Osteoblast (primary cell): ENCODE data around the gene ACAA1. TPM values are rescaled to one million over a fixed set of nuclear protein-coding genes. Genes with fewer than 3 reads are reported as not detected.

Source experiments
- DNase-seq: peaks from one replicate; pipeline ENCODE4 v3.0.0; 2011; ENCODE audit warnings: low spot score, mixed read lengths; ENCODE audit not compliant: insufficient read length; ENCODE audit errors: missing footprints
- H2AFZ ChIP-seq: 2 replicates; pipeline ENCODE4 v1.6.0; 2011; ENCODE audit warnings: mild to moderate bottlenecking, low read length
- H3K27ac ChIP-seq: 2 replicates; pipeline ENCODE4 v1.5.1; 2011; ENCODE audit warnings: mild to moderate bottlenecking, low read depth, low read length, moderate library complexity
- H3K27me3 ChIP-seq: 2 replicates; pipeline ENCODE4 v1.6.0; 2012; ENCODE audit warnings: mild to moderate bottlenecking, control low read depth, inconsistent platforms, low read length, moderate library complexity; ENCODE audit not compliant: insufficient read depth
- H3K36me3 ChIP-seq: 2 replicates; pipeline ENCODE4 v1.5.1; 2011; ENCODE audit warnings: mild to moderate bottlenecking, low read length, control low read depth, moderate library complexity; ENCODE audit not compliant: insufficient read depth
- H3K4me1 ChIP-seq: 2 replicates; pipeline ENCODE4 v1.5.1; 2011; ENCODE audit warnings: mild to moderate bottlenecking, low read length, control low read depth, moderate library complexity; ENCODE audit not compliant: insufficient read depth
- H3K4me2 ChIP-seq: 2 replicates; pipeline ENCODE4 v1.6.0; 2011; ENCODE audit warnings: mild to moderate bottlenecking, low read length; ENCODE audit not compliant: insufficient read depth
- H3K4me3 ChIP-seq: fragments of 200-600 bp; sonication (generic); 3 replicates; pipeline ENCODE4 v1.5.1; 2012; ENCODE audit warnings: mild to moderate bottlenecking, low read length, inconsistent platforms; ENCODE audit not compliant: insufficient read depth
- H3K79me2 ChIP-seq: 2 replicates; pipeline ENCODE4 v1.6.0; 2012; ENCODE audit warnings: mild to moderate bottlenecking, low read length, control low read depth, inconsistent platforms; ENCODE audit not compliant: insufficient read depth
- H3K9me3 ChIP-seq: 2 replicates; pipeline ENCODE4 v1.5.1; 2011; ENCODE audit warnings: low read depth, low read length, control low read depth
- H4K20me1 ChIP-seq: 2 replicates; pipeline ENCODE4 v1.6.0; 2012; ENCODE audit warnings: mild to moderate bottlenecking, low read length, control low read depth; ENCODE audit not compliant: insufficient read depth
- total RNA-seq: library from RNA; depleted of rRNA; stranded (reverse); fragments of >200 nt; gene quantifications from 2 replicates; pipeline ENCODE4 v1.2.3, GENCODE V29; 2012
- TF ChIP-seq, protein P1 (sequence below): IDR thresholded peaks from 2 replicates; pipeline ENCODE4 v1.5.1; 2011; ENCODE audit warnings: mild to moderate bottlenecking, low read depth, low read length, moderate library complexity; ENCODE audit errors: extremely low read depth

Gene ACAA1
- total RNA-seq, 1 donor, result 17.4 TPM

DNA sequence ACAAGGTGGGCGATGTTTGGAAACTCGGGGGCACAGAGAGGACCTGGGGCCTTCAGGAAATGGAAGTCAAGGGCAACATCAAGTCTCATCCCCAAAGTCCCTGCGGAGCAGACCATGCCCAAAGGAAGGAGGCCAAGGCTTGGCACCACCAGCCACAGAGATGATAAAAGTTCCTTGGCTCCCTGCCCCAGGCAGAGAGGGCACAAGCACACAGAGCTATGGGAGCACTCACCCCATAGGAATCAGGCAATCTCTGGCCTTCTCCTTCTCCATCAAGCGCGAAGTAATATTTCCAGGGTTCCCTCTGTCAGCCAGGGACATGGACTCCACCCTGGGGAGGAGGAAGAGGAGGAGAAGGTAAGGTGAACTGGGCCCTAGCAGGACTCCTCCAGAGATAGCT, 7.9 kb downstream of the ACAA1 start:
- Histone ChIP-seq H3K4me3 (no peak overlapping the region), H3K36me3 (peaks cover 84% of the 10 kb centered on the region), H3K27ac (no peak overlapping the region), H3K27me3 (no peaks in the 10 kb centered on the region), H3K9me3 (no peaks in the 10 kb centered on the region), H3K4me2 (no peak overlapping the region), H3K4me1 (no peaks in the 10 kb centered on the region), H2AFZ (no peak overlapping the region), H3K79me2 (peaks cover 5% of the 10 kb centered on the region), H4K20me1 (peaks cover 21% of the 10 kb centered on the region)
- TF ChIP-seq, protein P1, sequence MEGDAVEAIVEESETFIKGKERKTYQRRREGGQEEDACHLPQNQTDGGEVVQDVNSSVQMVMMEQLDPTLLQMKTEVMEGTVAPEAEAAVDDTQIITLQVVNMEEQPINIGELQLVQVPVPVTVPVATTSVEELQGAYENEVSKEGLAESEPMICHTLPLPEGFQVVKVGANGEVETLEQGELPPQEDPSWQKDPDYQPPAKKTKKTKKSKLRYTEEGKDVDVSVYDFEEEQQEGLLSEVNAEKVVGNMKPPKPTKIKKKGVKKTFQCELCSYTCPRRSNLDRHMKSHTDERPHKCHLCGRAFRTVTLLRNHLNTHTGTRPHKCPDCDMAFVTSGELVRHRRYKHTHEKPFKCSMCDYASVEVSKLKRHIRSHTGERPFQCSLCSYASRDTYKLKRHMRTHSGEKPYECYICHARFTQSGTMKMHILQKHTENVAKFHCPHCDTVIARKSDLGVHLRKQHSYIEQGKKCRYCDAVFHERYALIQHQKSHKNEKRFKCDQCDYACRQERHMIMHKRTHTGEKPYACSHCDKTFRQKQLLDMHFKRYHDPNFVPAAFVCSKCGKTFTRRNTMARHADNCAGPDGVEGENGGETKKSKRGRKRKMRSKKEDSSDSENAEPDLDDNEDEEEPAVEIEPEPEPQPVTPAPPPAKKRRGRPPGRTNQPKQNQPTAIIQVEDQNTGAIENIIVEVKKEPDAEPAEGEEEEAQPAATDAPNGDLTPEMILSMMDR, result no peak
- no peak for DNase-seq

DNA sequence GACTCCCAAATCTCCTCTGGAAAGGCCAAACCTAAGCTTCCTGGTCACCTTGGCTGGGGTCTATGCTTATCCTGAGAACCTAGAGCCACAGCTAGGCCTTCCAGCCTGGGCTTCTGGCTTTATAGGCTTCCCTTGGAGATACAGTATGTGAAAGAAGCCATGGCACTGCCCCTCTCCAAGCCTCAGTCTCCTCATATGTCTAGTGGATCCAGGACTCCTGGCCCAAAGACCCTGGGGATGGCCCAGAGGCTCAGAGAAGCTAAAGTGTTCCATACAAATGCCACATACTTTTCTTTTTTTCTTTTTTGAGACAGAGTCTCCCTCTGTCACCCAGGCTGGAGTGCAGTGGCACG, 8.6 kb downstream of the ACAA1 start:
- Histone ChIP-seq H3K4me3 (no peak overlapping the region), H3K79me2 (peaks cover 2% of the 10 kb centered on the region), H2AFZ (no peak overlapping the region), H3K4me2 (no peak overlapping the region), H3K9me3 (no peaks in the 10 kb centered on the region), H3K36me3 (peaks cover 78% of the 10 kb centered on the region), H3K27me3 (no peaks in the 10 kb centered on the region), H3K4me1 (no peaks in the 10 kb centered on the region), H3K27ac (no peak overlapping the region), H4K20me1 (peaks cover 21% of the 10 kb centered on the region)
- TF ChIP-seq, protein P1, result no peak
- no peak for DNase-seq

DNA sequence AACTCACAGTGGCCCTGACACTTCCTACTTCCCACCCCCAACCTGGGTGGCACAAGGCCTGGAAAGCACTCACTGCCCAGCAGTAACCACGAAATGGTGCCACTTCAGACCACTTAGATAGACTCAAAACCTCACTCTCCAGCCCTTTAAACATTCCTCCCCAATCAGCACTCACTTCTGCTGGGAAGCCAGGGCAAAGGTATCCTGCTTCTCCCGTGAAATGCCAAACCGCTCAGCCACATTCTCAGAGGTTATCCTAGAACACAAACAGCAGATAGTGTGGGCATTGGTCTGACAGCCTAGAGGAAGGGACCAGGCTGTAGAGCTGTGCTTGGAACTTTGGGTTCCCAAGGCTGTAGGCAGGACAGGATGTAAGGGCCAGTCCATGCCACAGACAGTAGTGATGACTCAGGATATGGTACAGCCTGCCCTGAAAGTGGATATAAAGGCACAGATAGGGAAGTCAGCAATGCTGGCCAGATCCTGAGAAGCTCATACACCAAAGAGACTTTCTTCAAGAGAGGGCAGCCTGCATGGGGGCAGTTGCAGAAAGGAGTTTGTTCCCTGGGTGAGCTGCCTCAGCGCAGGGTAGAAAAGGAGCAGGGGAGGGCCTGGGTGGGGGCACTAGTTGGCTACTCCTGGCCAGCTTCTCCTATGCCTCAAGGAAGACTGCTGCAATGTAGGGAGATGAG, 9.2 kb downstream of the ACAA1 start:
- Histone ChIP-seq H3K4me2 (no peak overlapping the region), H3K9me3 (no peaks in the 10 kb centered on the region), H2AFZ (no peak overlapping the region), H4K20me1 (peaks cover 17% of the 10 kb centered on the region), H3K27me3 (no peaks in the 10 kb centered on the region), H3K79me2 (no peaks in the 10 kb centered on the region), H3K4me3 (no peak overlapping the region), H3K36me3 (peaks cover 78% of the 10 kb centered on the region), H3K27ac (no peak overlapping the region), H3K4me1 (no peaks in the 10 kb centered on the region)
- DNase-seq, result no peak
- TF ChIP-seq, protein P1, result no peak

DNA sequence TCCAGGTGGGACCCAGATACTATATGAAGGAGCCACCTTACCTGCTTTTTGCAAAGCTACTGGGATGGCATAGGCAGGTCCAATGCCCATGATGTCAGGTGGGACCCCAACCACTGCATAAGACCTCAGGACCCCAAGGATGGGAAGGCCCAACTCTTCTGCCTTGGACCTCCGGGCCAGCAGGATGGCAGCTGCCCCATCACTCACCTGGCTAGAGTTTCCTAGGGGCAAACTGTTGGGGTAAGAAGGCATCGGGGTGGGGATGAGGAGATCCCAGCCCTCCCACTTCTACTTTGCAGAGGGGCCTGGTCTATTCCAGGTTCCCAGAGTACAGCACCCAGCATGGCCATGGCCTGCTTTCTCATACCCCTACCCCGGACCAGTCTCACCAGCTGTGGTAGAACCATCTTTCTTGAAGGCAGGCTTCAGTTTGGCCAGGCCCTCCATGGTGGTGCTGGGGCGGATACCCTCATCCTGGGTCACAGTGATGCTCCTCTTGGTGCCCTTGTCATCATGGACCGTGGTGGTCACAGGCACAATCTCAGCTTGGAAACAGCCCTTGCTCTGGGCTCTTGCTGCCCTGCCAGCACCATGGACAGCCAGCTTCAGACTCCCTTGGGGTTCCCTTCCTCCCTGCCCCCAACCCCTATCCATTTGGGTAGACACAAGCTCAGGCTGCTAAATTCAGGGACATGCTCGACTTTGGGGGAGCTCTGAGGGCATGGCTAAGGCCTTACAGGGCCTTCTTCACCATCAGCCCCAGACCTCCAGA, 10.6 kb downstream of the ACAA1 start:
- H3K27me3 ChIP-seq, result no peaks in the 10 kb centered on the region
- H3K4me3 ChIP-seq, result no peak overlapping the region
- H3K36me3 ChIP-seq, result peaks cover 75% of the 10 kb centered on the region
- peaks cover 11% of the 10 kb centered on the region for H4K20me1 ChIP-seq
- H3K4me2 ChIP-seq, result no peak overlapping the region
- H2AFZ ChIP-seq, result no peak overlapping the region
- no peak overlapping the region for H3K27ac ChIP-seq
- no peak for DNase-seq
- no peaks in the 10 kb centered on the region for H3K79me2 ChIP-seq
- TF ChIP-seq, protein P1, result no peak
- no peaks in the 10 kb centered on the region for H3K4me1 ChIP-seq
- H3K9me3 ChIP-seq, result no peaks in the 10 kb centered on the region
